Activated CD8-positive, alpha-beta memory T cell treated with anti-CD3 and anti-CD28 coated beads for 4 hours (primary cell): ENCODE data around the gene LBR.

ENCODE experiments used
- DNase-seq, 2 donors: peaks; one replicate each; pipeline ENCODE4 v3.0.0-alpha.2; 2020; ENCODE audit warnings: low read depth in 2 of 2

LBR gene

DNA sequence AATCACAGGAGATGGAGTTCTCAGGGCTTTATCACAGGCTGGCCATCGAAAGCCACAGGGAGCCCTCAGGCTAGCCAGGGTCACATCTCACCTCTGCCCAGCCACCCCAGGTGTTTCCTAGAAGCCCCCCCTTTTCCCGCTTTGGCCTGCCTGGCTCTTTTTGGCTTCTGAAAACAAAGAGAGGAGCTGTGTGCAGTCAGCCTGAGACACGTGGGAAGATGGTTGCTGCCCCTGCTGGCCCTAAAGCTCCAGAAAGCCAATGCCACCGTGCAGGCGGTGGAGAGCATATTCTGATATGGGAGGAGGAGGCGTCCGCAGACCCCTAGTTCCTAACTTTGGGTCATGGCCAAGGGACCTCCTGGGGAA, 18.7 kb upstream of the LBR start:
- no peak for DNase-seq

- no peak for DNase-seq
Measured at GRCh38 chr1:225445639-225446594, 18.1 kb upstream of the LBR start.

DNA sequence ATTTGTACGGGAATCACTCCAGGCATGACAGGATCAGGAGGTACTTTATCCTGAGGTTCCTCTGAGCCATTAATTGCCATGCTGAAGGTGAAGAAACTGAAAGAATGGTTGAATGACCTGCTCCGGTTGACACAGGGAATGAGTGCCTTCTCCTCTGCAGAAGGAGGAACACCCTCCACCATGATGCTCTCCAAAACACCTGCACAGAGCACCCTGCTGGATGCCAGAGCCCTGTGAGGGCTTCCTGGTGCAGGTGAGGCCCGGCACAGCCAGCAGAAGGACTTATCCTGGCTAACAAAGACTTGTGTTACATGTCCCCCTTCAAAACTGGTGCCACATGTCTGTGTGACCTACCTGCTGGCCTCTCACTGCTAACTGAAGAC, 14.3 kb upstream of the LBR start:
- no peak for DNase-seq

DNA sequence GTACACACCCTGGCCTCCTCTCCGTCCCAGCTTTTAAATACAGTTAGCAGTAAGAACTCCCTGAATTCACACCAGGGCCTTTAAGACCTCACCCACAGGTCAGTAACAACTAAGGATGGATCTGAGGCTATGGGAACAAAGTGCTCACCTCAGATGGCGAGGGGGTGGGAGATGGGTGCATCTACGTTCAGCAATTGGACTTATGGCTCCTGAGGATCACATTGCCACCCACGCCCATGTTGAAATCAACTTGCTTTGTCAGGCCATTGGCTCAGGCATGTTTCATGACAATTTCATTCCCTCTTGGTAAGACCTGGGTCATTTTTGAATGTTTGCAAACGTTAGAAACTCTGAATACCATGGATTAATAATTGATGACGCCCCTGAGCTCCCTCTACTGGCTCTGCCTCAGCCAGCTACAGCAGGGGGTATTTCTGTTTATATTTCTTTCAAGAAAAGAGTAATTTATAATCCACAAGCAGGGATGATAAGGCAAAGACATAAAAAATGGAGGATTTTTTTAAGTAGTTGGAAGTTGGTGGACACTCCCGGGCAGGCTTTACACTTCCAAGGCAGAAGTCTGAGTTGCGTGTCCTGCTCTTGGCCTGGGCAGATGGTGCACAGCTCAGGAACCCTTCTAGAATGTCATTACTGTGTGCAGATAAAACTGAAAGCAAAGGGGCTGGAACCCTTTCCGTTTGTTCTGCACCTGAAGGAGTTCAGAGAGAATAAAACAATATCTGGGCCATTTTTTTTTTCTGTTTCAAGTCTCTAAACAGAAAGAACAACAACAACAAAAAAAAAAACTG, 13.7 kb upstream of the LBR start:
- no peak for DNase-seq

DNA sequence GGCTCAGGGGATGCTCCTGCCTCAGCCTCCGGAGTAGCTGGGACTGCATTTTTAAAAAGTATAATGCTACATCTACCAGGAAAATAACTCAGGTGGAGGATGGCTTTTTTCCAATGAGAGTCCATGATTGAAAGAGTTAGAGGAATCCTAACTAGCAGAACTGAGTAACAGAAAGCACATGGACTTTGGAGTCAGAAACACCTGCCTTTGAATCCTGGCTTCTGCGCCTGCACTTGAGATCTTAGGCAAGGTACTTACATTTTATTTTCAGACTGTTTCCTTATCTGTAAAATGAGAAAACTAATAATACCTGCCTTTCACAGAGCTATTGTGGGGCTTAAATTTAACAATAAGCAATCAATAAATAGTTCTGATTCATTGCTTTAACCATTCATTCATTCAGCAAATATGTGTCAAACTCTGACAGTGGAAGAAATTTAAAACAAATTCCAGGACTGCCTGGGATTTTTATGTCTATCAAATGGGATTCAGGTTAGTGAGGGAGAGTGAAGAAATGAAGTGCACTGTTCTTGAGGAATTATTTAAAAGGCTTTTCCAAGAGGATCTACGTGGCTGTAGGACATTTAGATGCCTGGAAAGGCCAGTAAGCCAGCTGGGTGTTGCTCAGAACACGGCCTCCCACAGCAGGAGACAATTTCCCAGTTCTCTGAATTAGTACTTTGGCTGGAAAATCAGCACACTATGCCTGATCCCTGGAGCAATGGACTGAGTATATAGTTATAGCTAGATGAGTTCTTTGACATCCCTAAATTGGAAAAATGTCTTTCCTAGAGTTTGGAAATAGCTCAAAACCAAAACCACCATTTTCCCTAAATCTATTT, 12.8 kb upstream of the LBR start:
- no peak for DNase-seq

- DNase-seq, result no peak
Measured at GRCh38 chr1:225437710-225438437, 10.0 kb upstream of the LBR start.

DNA sequence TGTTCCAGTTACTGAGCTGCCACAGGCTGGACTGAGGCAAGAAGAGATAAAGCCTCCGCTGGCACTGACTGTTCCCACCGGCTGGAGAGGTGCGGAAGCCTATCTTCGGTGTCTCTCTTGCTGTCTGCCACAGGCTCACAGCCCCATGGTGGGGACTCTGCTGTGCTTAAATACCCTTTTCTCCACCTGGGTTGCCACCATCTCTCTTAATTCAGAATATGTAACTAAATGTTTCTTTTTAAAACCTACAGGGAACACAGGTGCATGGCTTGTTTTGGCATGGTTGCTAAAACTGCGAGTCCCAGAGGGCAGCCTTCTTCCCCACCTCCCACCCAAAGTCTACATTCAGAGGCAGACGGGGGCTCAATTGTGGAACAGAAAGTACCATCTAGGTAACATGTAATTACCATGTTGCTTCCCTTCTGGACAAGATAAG, 8.1 kb upstream of the LBR start:
- DNase-seq, result no peak

GRCh38 chr1:225435487-225435886, 7.6 kb upstream of the LBR start:
- DNase-seq, result no peak

GRCh38 chr1:225435076-225435475, 7.2 kb upstream of the LBR start:
- DNase-seq, result no peak

- no peak for DNase-seq
Measured at GRCh38 chr1:225434046-225434445, 6.2 kb upstream of the LBR start.

DNA sequence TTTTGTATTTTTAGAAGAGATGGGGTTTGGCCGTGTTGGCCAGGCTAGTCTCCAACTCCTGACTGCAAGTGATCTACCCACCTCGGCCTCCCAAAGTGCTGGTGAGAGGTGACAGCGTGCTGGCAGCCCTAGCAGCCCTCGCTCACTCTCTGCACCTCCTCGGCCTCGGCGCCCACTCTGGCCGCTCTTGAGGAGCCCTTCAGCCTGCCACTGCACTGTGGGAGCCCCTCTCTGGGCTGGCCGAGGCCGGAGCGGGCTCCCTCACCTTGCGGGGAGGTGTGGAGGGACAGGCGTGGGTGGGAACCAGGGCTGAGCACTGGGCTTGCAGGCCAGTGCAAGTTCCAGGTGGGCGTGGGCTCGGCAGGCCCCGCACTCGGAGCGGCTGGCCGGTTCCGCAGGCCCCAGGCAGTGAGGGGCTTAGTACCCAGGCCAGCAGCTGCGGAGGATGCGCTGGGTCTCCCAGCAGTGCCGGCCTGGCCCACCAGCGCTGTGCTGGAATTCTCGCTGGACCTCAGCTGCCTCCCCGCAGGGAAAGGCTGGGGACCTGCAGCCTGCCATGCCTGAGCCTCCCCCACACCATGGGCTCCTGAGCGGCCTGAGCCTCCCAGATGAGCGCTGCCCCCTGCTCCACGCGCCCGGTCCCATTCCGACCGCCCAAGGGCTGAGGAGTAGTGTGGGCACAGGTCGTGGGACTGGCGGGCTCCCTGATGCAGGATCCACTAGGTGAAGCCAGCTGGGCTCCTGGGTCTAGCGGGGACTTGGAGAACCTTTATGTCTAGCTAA, 3.4 kb upstream of the LBR start:
- DNase-seq, result no peak

- DNase-seq, result no peak
Measured at GRCh38 chr1:225430301-225430700, 2.5 kb upstream of the LBR start.

DNA sequence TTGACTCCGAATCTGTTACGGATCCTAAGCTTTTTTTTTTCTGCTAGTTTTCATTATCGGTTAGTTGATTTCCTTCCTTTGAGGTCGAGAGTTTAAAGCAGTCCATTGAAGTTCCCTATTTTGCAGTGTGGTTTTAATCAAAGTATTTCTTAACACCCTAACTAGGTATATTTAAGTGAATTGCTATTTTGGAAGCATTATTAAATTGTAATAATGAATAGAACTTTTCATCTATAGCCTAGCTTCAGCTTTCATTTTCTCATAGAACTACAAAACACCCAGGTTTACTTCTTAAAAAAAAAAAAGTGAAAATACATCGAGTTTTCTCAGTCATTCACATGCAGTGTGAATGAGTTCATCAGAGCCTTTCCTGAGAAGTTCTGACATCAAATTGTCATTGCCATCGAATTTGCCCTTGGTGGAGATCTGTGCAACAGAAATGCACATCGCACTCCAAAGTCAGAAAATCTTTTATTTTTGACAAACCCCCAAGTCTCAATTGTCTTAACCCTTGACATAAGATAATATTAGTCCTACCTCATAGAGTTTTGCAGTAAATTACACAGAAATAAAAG, 1.1 kb upstream of the LBR start:
- no peak for DNase-seq

- DNase-seq, result peak; percentile 83
Measured at GRCh38 chr1:225428068-225428880, 436 bp upstream of the LBR start.

- DNase-seq, result no peak
Measured at GRCh38 chr1:225426395-225427234, 1.2 kb downstream of the LBR start.

DNA sequence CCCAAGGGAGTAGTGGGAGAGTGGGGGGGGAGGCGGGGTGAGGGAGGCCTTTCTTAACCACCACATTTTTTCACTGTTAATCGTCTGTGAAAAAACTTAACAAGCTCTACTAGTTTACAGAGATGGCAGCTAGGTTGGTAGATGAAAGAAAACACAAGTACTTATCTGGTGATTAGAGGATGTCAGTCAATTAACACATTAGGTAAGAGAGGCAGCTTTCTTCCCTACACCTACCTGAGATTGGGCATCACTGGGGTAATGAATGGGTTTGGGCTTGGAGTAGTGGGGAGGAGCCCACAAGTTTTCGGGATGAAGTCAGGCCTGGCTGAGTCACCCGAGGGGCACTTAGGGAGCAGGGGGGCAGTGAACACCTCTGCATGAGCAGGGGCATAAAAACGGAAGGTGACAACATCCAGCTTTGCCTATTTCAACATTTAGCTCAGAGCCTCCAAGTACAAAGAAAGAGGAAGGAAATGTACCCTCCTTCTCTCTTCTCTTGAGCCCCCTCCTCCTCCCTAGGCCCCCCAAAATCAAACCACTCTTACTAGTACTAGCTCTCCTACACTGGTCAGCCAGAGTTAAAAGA, 2.5 kb downstream of the LBR start:
- DNase-seq, result no peak

DNA sequence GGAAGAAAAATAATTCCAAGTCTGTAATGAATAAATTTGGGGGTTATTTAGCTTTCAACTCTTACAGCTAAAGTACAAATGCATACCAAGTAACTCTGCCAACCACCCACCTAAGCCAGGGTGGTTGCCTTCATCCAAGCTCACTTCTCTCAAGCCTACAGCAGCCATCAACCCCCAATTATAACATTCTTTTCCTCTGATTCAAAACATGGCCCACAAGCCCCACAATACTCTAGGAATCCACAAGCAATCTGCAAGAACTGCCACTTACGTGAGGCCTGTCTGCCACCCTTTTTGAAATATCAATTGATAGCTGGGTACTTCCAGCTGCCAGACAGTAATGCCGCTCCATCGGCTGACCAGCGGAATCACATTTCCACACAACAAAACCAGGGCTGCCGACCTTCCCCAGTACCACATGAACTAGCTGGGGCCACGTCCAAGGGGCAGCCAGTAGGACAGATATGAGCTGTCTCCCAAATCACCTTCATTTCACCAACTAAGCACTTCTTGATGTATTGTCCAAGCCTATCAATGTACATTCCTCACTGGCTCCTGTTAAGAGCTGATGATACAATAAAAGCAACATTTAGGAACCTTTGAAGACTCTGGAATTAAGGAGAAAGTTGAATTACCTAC, 3.2 kb downstream of the LBR start:
- DNase-seq, result no peak

GRCh38 chr1:225423518-225423855, 4.4 kb downstream of the LBR start:
- no peak for DNase-seq
